ENCODE data around the gene LMF2.

DNA sequence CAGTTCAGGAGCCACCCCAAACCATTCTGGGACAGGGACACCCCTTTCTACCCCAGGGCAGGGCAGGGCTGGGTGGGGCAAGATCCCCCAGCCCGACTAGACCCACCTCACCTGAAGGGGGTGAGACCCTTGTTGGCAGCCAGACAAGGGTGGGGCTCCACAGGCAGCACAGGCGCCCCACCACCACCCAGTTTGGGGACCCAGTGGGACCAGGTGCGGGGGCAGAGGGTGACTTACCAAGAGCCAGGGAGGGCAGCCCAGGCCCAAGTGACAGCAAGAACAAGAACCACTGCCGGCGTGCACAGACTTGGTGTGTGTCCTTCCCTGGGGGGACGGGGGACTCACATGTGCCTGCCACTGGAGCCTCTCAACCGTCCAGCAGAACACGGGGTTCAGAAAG lies 23.9 kb downstream of the LMF2 start:
- TF ChIP-seq CTCF (IDR thresholded peaks at IDR 0.05; ENCODE audit: low read depth, low read length) = no peak
- TF ChIP-seq POLR2A (IDR thresholded peaks at IDR 0.05; ENCODE audit: extremely low read depth, insufficient read length) = no peak
- TF ChIP-seq MYC (IDR thresholded peaks at IDR 0.05; ENCODE audit: low read depth, low read length) = no peak

All from NB4 (cell line).